ENCODE measurements around the gene SEMA7A. TPM values are rescaled to one million over a fixed set of nuclear protein-coding genes. Genes with fewer than 3 reads are reported as not detected.
A peak's percentile ranks its signal among the peaks of the same experiment; 100 is the strongest.

SEMA7A gene
- total RNA-seq, 2 donors from 2014 or later: 1.8 to 1.9 TPM

DNA sequence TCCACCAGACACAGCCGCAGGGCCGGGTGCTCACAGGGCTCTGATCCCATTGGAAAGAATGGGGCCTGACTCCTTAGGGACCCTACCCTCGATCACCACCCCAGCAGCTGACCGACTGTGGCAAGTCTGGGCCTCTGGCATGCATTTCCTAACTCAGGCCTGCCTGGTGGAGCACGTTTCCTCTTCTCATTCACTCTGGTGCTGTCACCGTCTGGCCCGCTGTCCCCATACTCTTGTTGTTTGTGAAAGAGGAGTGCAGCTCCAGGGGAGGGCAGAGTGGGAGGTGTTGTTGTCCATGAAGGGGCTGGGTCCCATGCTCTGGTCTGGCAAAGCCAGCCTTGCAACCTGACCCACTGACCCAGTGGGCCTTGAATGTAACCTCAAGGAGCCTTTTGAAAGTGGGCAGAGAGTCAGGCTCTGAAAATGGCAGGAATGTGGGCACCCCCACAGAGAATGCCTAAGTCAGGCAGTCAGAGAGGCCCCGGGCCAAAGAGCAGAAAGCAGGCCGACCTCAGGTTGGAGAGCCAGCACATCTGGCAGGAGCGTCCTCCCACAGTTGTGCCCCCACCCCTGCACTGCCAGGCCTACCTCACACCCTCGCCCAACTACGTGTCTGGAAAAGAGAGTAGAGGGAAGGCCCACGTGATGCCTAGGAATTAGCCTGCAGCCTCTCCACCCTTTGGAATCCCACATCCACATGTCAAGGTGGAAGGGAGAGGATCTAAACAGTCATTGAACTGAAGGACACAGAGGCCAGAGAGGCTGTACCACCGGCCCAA, 10.9 kb downstream of the SEMA7A start:
- intact Hi-C loops (cut with DNase I): no loop called here
- no peak for DNase-seq
- ATAC-seq: peak; percentile 44 to 68

DNA sequence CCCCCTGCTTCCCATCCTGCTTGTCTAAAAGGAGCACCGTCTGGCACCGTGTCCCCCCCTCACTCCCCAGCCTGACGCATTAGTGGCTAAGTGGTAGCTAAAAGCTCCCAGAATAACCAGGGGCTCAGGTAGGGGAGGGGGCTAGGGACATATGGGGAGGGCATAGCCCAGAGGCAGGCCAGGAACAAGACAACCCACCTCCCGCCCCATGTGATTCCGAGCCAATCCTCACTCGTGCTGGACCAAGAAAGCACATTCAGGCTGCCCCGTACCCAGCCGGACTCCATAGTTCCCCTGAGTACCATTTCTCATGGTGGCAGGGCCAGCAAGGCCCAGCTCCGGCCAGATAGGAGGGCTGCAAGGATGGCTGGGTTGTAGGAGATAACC, 11.5 kb downstream of the SEMA7A start:
- ATAC-seq (no peak), DNase-seq (no peak)
- intact Hi-C loops (cut with DNase I): no loop called here

DNA sequence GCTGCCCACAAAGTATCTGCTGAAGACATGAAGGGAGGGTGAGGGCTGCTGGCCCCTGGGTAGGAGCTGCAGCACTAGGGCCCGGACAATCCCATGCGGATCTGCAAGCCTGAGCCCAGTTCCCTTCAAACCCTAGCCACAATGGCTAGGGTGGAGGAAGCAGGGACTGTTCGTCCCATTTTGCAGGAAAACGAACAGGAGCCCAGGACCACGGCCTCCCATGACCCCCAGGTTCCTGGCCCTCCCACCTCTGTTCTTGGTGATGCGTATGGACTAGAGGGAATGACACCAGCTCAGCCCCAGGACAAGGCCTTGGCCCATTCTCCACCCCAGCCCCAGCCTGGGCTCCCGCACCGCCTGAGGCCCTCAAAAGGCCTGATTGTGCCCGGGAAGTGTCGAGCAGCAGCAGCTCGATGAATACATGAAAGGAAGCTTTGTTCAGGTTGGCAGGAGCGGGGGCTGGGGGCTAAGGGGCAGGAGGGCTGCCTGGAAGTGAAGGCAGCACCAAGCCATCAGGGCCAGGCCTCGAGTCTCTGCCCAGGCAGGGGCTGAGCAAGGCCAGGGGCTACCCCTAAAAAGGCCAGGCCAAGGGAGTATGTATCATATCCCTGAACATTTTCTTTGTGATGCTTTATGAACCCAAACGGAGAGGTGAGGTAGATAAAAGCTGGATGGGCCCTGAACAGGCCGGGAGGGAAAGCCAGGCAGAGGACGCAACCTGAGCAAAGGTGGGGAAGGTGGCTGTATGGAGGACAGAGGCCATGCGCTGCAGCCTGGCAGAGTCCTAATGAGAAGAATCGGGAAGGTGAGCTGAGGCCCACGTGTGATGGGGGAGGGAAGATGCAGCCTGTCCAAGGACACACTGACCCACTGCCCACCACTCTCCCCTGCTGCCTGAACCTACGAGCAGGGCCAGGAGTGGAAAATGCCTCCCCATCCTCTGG, 12.2 kb downstream of the SEMA7A start:
- no peak for ATAC-seq
- intact Hi-C loops (cut with DNase I): no loop called here
- DNase-seq: no peak

DNA sequence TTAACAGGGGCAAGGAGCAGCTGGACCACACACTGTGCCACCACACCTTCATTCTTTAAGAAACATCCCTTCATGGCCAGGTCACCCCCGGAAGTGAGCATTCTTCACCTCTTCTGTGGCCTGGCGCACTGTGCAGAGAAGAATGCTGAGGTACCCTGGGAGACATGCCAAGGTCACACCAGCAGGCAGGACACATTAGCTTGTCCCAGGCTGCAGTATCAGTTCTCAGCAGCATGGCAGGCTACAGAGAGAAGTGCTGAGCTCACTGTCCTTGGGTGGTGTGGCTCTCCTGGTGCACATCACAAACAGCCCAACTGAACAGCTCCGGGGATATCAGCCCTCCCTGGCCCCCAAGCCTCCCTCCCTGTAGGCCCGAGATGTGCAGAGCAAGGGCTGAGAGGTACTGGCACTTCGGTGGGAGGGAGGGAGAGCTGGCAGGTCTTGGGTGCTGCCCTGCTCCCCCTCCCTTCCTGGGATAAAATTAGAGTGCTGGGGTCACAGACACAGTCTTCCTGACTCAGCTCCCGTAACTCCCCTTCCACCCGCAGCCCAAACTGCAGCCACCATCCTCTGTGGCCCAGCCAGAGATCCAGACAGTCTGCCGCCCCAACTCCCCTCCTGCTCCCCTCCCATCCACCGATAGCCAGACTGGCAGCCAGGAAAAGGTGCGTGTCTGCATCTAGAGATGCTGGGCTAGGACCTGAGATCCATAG, 13.4 kb downstream of the SEMA7A start:
- intact Hi-C loops (cut with DNase I): no loop called here
- peak; percentile 49 to 54 for ATAC-seq

DNA sequence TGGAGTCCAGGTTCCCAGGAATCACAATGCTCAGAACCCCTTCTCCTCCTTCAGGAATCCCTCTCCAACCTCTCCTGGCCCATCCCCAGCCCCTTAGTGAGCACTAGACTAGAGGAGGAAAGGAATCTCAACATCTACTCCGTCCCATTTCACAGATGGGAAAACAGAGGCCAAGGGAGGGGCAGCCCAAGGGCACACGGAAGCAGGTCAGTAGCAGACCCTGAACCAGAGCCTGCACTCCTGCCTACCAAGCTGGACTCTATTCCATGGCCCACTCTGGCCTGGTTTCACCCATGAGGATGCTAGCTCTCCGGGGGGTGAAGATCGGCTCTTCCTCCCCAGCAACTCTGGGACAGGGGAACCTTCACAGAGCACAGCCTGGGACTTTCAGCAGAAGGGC, 14.3 kb downstream of the SEMA7A start:
- DNase-seq (no peak), ATAC-seq (no peak)
- intact Hi-C loops (cut with DNase I): no loop called here

More for the DNA sequence above, 13.4 kb downstream of the SEMA7A start:
- no peak for DNase-seq

DNA sequence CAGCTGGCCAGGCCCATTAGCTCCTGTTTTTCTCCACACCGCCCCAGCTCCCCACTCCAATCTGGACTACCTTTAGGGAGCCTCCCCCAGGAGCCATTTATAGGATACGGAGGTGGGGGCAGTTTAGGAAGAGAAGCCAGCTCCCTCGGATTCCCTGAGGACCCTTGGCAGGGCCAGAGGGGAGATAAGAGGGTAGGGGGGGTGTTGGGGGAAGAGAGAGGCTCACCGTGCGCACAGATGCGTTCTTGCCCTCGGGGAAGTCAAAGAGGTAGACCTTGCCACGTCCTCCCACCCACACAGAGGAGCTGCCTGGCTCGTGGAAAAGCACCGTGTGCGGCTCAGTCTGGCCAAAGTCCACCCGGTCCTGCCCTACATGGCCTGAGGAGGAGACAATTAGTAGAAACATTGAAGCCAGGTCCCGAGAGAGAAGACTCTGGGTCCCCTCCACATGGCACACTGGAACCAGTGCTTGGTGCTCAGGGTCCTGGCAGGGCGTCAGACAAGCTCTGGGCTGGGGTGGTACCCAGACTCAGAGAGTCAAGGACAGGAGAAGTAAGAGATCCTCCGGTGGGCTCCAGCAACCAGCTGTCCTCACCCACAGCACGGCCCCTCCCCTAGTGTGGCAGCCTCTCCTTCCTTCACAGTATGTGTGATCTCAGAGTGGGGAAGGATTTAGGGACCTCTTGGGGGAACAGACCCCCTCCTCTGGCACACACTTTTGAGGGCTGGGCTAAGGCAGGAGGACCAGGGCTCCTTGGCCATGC, 15.0 kb downstream of the SEMA7A start:
- ATAC-seq (no peak), DNase-seq (no peak)
- intact Hi-C loops (cut with DNase I): no loop called here

DNA sequence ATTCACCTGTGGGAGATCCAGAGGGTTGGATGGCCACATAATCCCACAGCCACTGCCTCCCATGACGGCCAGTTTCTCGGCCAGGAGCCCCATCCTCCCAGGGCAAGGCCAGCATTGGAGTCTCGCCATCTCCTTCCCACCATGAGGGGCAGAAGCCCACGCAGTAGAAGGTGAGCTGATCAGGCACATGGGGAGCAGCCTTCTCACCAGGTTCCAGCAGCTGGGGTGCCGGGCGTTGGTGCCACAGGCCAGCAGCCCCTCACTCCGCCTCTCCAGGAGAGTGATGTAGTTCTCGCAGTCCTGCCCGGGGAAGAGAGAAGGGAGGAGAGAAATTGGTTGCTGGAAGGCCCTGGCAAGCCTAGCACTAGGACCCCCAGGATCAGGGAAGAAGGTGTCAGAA, 16.1 kb downstream of the SEMA7A start:
- intact Hi-C loops (cut with DNase I): no loop called here
- DNase-seq (no peak), ATAC-seq (no peak)

DNA sequence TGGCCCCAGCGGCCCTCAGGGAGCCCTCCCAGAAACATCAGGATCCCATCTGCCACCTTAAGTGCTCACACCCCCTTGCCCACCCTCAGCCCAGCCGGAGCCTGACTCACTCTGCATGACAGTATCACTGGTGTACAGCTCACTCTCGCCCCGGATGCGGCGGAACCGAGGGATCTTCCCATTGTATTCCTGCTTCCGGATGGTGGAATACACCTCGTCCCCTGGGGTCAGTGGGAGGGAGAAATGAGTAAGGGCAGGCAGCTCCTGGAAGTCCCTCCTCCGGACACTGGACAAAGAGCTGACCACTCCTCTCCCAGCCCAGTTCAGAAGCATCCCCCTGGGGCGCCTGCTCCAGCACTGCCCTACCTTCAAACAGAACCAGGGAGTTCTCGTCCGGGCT, 16.5 kb downstream of the SEMA7A start:
- no peak for DNase-seq
- intact Hi-C loops (cut with DNase I): no loop called here

DNA sequence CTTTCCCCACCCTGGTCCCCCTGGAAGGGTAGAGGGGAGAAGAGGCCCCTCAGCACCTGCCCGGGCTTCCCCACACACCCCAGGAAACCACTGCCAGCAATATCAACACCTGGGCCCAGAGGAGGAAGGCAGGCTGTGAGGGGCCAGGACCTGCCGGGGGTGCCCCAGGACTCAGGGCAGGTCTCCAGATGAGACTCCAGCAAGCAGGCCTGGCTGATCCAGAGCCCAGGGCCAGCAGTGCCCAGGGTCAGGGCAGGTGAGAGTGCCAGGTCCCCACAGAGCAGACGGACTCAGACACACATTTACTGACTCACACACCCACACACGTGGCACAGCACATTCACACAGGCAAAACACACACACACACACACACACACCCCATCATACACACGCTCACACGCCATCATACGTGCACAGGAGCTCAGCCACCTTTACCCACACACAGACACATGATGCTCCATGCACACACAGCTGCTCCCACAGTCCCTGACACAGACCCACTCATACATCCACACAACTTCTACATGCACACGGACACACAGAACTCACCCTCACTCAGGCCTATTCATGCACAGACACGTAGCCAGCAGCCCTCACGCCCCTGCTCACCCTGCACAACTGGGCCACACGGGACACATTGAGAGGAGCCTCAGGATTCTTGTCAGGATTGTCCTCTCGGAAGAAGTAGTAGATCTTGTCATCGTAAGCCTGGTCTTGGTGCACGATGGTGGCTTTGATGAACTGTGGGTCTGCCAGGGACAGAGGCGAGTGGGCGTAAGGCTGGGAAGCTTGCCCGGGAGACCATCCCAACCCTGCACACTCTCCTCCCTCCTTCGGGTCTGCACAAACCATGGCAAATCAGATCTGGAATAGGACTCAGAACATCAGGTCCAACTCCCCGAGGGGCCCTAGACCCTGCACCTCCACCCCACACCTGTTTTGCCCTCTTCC, 17.5 kb downstream of the SEMA7A start:
- DNase-seq (no peak), ATAC-seq (no peak)
- intact Hi-C loops (cut with DNase I): no loop called here

More for the DNA sequence above, 16.5 kb downstream of the SEMA7A start:
- no peak for ATAC-seq

DNA sequence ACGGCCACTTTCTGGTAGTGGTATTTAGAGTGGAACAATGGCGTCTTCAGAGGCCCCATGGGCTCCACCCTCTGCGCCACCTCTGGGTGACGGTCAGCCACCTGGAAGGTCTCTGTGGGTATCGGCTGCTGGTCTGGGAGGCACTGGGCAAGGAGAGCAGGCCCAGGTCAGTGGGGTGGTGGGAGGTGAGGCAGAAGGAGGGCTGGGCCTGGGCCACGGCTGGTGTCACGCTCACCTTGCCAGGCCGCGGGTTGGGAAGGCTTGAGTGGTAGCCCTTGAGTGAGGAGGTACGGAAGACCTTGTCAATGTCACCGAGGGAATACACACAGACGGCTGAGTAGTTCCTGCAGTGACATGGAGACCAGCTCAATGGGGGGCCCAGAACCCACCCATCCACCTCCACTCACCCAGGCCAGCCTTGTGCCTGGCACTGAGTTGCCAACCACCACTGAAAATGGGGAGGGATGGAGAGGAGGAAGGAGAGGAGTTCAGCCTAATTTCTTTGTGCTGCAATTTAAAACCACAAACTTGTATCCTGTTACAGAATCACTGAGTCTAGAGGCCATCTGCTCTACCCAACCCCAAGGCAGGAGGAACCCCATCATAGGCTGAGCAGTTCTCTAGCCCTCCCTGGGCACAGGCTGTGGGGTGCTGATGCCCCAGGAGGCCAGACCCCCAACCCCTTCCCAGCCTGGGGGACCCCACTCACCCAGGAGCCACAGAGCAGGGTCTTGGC, 19.0 kb downstream of the SEMA7A start:
- DNase-seq (no peak), ATAC-seq (no peak)
- intact Hi-C loops (cut with DNase I): no loop called here

DNA sequence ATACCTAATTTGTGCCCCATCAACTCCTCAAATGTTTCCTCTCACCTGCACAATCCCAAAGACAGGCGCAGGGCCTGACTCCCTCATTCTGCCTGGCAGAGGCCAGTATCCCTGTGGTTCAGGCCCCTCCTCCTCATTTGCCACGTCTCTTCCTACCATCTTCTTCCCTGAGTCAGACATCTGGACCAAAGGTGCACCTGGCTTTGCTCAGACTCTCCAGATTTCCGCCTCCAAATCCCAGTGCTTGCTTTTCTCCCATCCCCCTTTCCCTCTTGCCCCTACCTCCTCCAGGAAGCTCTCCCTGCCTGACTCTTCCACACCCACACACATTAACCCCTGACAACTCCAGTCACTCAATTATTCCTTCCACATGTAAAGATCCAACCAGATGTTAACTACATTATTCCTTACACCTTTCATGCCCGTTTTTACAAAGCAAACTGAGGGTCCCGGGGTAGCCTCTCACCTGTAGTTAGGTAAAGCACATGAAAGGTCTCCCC, 19.6 kb downstream of the SEMA7A start:
- DNase-seq (no peak), ATAC-seq (no peak)
- intact Hi-C loops (cut with DNase I): no loop called here

DNA sequence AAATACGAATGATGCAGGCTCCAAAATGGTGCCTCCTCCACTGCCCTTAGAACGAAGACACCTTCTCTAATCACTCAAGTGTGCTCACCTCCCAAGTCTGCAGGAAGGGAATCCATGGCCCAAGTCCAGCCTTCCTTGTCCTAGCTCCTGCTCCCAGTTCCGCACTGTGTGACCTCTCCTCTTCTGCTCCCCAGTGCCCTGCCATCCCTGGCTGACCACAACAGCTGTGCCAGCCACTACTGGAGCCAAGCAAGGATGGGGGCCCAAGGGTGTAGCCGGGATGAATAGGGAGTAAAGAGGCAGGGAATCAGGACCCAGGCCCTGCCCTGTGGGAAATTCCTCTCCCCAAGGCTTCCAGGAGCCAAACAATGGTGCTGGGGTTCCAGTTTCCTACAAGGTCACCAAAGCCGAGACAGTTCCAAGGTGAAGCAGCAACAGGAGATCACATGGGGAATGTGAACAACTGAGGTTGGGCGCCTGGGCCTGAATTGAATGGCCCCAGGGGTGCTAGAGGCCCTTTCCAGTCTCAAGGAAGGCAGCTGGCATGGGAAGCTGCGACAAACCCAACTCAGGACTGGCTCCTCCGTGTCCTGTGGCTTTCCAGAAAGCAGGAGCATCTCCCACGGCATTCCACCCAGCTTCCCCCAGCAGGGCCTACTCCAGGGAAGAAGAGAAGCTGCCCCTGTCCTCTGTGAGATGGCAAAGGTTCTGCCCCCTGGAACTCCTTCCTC, 20.2 kb downstream of the SEMA7A start:
- DNase-seq: no peak
- ATAC-seq: no peak

DNA sequence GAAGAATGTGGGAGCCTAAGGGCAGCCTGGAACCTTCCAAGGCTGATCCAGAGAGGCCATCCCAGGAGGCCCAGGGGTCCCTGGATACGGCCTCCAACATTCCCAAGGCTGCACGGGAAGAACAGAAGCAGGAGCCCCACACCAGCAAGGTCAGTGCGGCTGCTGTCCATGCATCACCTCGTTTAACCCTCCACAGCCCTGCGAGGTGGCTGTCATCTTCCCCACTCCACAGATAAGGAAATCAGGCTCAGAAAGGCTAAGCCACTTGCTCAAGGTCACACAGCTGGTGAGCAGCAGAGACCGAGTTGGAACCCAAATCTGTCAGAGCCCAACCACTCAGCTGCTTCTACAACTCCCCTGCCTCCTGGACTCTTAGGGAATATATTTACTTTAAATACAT, 21.6 kb downstream of the SEMA7A start:
- no peak for DNase-seq
- ATAC-seq: no peak
- intact Hi-C loops (cut with DNase I): no loop called here

More for the DNA sequence above, 20.2 kb downstream of the SEMA7A start:
- intact Hi-C loops (cut with DNase I): no loop called here

DNA sequence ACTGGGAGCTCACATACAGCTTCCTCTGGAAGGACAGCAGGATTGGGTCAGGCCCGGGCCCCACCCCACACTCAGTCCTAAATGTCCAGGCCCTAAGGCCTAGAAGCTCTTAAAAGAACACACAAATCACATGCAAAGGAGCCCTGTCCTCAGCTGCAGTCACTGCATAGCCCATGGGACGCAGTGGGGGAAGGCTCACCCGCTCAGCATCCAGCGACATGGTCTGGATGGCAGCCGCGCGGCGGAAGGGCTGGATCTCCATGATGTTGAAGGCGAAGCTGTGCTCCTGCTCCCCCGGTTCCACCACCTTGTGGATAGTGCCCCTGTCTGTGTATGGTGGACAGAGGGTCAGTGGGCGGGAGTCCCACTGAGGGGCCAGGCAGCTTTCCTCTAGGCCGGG, 22.1 kb downstream of the SEMA7A start:
- ATAC-seq (no peak), DNase-seq (no peak)
- intact Hi-C loops (cut with DNase I): no loop called here

DNA sequence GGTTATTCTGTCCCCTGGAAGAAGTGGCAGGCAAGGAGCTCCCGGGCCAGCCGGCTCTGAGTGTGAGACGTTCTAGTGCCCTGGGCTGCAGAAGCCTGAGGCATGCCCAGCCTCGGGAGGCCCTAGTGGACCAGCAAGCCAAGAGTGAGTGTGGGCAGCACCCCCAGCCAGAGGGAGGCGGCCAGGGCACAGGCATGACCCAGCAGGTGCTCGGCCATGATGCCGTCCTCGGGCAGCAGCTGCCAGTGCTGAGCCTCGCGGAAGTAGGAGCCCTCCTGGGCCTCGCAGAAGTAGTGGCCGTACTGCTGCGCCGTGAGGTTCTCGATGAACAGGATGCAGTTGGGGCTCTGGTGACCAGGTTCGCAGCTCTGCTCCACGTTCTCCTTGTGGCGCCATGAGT, 23.3 kb downstream of the SEMA7A start:
- ATAC-seq (no peak), DNase-seq (no peak)
- intact Hi-C loops (cut with DNase I): no loop called here

DNA sequence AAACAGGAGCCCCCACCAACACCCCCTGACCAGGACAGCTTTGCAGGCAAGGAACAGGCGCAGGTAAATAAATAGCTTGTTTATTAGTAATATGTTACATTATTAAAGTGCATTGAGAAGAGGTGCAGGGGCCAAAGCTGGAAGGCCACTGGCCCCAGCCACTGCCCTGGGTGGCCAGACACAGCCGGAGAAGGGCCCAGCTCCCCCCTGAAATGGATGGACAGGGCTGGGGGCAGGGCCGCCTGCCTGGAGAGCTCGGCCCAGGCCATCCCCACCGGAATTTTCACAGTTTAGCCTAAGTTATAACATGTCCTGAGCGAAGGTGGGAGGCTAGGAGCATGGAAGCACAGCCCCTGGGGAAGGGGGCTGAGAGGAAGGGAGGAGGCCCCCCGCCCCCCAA, 24.5 kb downstream of the SEMA7A start:
- intact Hi-C loops (cut with DNase I): no loop called here
- DNase-seq (no peak), ATAC-seq (no peak)

Data from left cardiac atrium (tissue), 4 donors.